ENCODE data around the gene TBC1D23.
"Not testable (repeated sequence)": the region's sequence is repeated elsewhere in the genome, so short reads cannot be mapped to it uniquely, and the experiment has no call there.

The TBC1D23 gene

GRCh38 chr3:100269410-100270214 lies 8.8 kb downstream of the TBC1D23 start:
- no peak for DNase-seq (ENCODE audit: low spot score)
- TF ChIP-seq CTCF (IDR thresholded peaks at IDR 0.05; ENCODE audit: extremely low read depth, insufficient read depth, missing control alignments), result no peak
- in situ Hi-C loops (cut with MboI; ENCODE audit: low pct_unique_long_range_greater_than_20kb, low sequenced_read_pairs, unreplicated experiment), result no loop called here

GRCh38 chr3:100270215-100270583 lies 9.4 kb downstream of the TBC1D23 start:
- no peak for TF ChIP-seq CTCF (IDR thresholded peaks at IDR 0.05; ENCODE audit: extremely low read depth, insufficient read depth, missing control alignments)
- in situ Hi-C loops (cut with MboI; ENCODE audit: low pct_unique_long_range_greater_than_20kb, low sequenced_read_pairs, unreplicated experiment), result no loop called here

GRCh38 chr3:100271522-100271921 lies 10.7 kb downstream of the TBC1D23 start:
- no peak for DNase-seq (ENCODE audit: low spot score)
- in situ Hi-C loops (cut with MboI; ENCODE audit: low pct_unique_long_range_greater_than_20kb, low sequenced_read_pairs, unreplicated experiment), result no loop called here
- TF ChIP-seq CTCF (IDR thresholded peaks at IDR 0.05; ENCODE audit: extremely low read depth, insufficient read depth, missing control alignments), result no peak

More at GRCh38 chr3:100270215-100270583, 9.4 kb downstream of the TBC1D23 start:
- no peak for DNase-seq (ENCODE audit: low spot score)

- DNase-seq (ENCODE audit: low spot score); in situ Hi-C loops (cut with MboI; ENCODE audit: low pct_unique_long_range_greater_than_20kb, low sequenced_read_pairs, unreplicated experiment): not testable (repeated sequence)
Observed at GRCh38 chr3:100272797-100273611, 12.2 kb downstream of the TBC1D23 start.

- TF ChIP-seq CTCF (IDR thresholded peaks at IDR 0.05; ENCODE audit: extremely low read depth, insufficient read depth, missing control alignments), result no peak
Observed at GRCh38 chr3:100274361-100274760, 13.6 kb downstream of the TBC1D23 start.

GRCh38 chr3:100277255-100277800 lies 16.5 kb downstream of the TBC1D23 start:
- no peak for DNase-seq (ENCODE audit: low spot score)
- TF ChIP-seq CTCF (IDR thresholded peaks at IDR 0.05; ENCODE audit: extremely low read depth, insufficient read depth, missing control alignments), result no peak

More at GRCh38 chr3:100274361-100274760, 13.6 kb downstream of the TBC1D23 start:
- no peak for DNase-seq (ENCODE audit: low spot score)
- in situ Hi-C loops (cut with MboI; ENCODE audit: low pct_unique_long_range_greater_than_20kb, low sequenced_read_pairs, unreplicated experiment), result no loop called here

More at GRCh38 chr3:100277255-100277800, 16.5 kb downstream of the TBC1D23 start:
- in situ Hi-C loops (cut with MboI; ENCODE audit: low pct_unique_long_range_greater_than_20kb, low sequenced_read_pairs, unreplicated experiment), result no loop called here
